Measurements from ENCODE around the gene STIL.

The STIL gene

GRCh38 chr1:47313915-47314664 lies at the start of gene STIL:
STIL (minus strand) TSS chr1:47314147; CDS start chr1:47310319, 3,828 bp downstream.
- Histone ChIP-seq H3K79me2 (ENCODE audit: insufficient read depth, low read length) (peaks cover 48% of the 10 kb centered on the region), H3K4me3 (ENCODE audit: low read depth in 1 of 2, low read length in 2 of 2) (peak within 1 kb of the TSS; percentile 53 to 84), H3K4me1 (ENCODE audit: insufficient read depth, low read length) (peaks cover 33% of the 10 kb centered on the region), H3K27ac (ENCODE audit: low read length) (peak within 1 kb of the TSS; percentile 89), H3K9ac (ENCODE audit: low read depth, low read length) (peak within 1 kb of the TSS; percentile 72), H2AFZ (ENCODE audit: low read depth, low read length) (peak within 1 kb of the TSS; percentile 76), H3K27me3 (ENCODE audit: insufficient read depth, low read length, poor library complexity) (no peaks in the 10 kb centered on the region), H3K36me3 (ENCODE audit: insufficient read depth, low read length) (peaks cover 29% of the 10 kb centered on the region), H3K9me3 (ENCODE audit: insufficient read depth, low read length, severe bottlenecking) (no peaks in the 10 kb centered on the region), H4K20me1 (ENCODE audit: insufficient read depth, low read length) (peaks cover 4% of the 10 kb centered on the region; the same call in 1 of the 2 replicates), H3K4me2 (ENCODE audit: insufficient read depth, low read length) (peak within 1 kb of the TSS; percentile 76)
- ATAC-seq (ENCODE audit: insufficient read depth, low read depth) (peak; percentile 92), DNase-seq (peak; percentile 99)
- TF ChIP-seq EZH2 (IDR thresholded peaks at IDR 0.05; ENCODE audit: borderline replicate concordance, low read depth, low read length, severe bottlenecking) = no peak
- TF ChIP-seq CTCF (IDR thresholded peaks at IDR 0.05; ENCODE audit: borderline replicate concordance, extremely low read depth, low read length, poor library complexity, severe bottlenecking) = peak; percentile 0

DNA sequence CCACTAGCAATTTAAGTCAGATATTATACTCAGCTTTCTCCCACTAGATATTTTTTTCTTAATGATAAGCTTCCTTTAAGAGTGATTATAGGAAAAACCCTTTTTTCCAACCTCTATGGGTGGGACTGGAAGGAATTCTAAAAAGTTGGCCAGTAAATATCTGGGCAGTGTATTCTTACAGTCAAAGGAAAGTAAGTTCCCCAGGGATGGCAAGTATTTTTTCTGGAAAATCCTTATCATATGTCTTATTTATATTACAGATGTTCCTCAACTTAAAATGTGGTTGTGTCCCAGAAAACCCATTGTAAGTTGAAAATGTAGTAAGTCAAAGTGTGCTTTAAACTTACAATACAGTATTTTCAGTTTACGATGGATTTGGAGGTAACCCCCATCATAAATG lies 48.9 kb upstream of the STIL start:
- no peak for TF ChIP-seq CTCF (IDR thresholded peaks at IDR 0.05; ENCODE audit: borderline replicate concordance, extremely low read depth, low read length, poor library complexity, severe bottlenecking)
- TF ChIP-seq EZH2 (IDR thresholded peaks at IDR 0.05; ENCODE audit: borderline replicate concordance, low read depth, low read length, severe bottlenecking) = no peak
- Histone ChIP-seq H3K36me3 (ENCODE audit: insufficient read depth, low read length) (peaks cover 10% of the 10 kb centered on the region; the same call in 1 of the 2 replicates), H3K4me3 (ENCODE audit: low read depth in 1 of 2, low read length in 2 of 2) (no peak overlapping the region), H3K79me2 (ENCODE audit: insufficient read depth, low read length) (peaks cover 75% of the 10 kb centered on the region), H3K4me1 (ENCODE audit: insufficient read depth, low read length) (peaks cover 8% of the 10 kb centered on the region), H2AFZ (ENCODE audit: low read depth, low read length) (no peak overlapping the region), H4K20me1 (ENCODE audit: insufficient read depth, low read length) (peaks cover 25% of the 10 kb centered on the region; the same call in 1 of the 2 replicates), H3K27ac (ENCODE audit: low read length) (no peak overlapping the region), H3K4me2 (ENCODE audit: insufficient read depth, low read length) (no peak overlapping the region), H3K27me3 (ENCODE audit: insufficient read depth, low read length, poor library complexity) (no peaks in the 10 kb centered on the region), H3K9ac (ENCODE audit: low read depth, low read length) (no peak overlapping the region), H3K9me3 (ENCODE audit: insufficient read depth, low read length, severe bottlenecking) (no peaks in the 10 kb centered on the region)
- ATAC-seq (ENCODE audit: insufficient read depth, low read depth) (no peak), DNase-seq (no peak)

- H3K36me3 ChIP-seq (ENCODE audit: insufficient read depth, low read length) = peaks cover 10% of the 10 kb centered on the region; the same call in 1 of the 2 replicates
- H3K4me3 ChIP-seq (ENCODE audit: low read depth in 1 of 2, low read length in 2 of 2) = no peak overlapping the region
- peaks cover 30% of the 10 kb centered on the region; the same call in 1 of the 2 replicates for H4K20me1 ChIP-seq (ENCODE audit: insufficient read depth, low read length)
- no peak overlapping the region for H2AFZ ChIP-seq (ENCODE audit: low read depth, low read length)
- peaks cover 79% of the 10 kb centered on the region for H3K79me2 ChIP-seq (ENCODE audit: insufficient read depth, low read length)
- H3K27ac ChIP-seq (ENCODE audit: low read length) = no peak overlapping the region
- no peak for TF ChIP-seq EZH2 (IDR thresholded peaks at IDR 0.05; ENCODE audit: borderline replicate concordance, low read depth, low read length, severe bottlenecking)
- TF ChIP-seq CTCF (IDR thresholded peaks at IDR 0.05; ENCODE audit: borderline replicate concordance, extremely low read depth, low read length, poor library complexity, severe bottlenecking) = no peak
- H3K9ac ChIP-seq (ENCODE audit: low read depth, low read length) = no peak overlapping the region
- no peaks in the 10 kb centered on the region for H3K9me3 ChIP-seq (ENCODE audit: insufficient read depth, low read length, severe bottlenecking)
- DNase-seq = no peak
- peaks cover 8% of the 10 kb centered on the region for H3K4me1 ChIP-seq (ENCODE audit: insufficient read depth, low read length)
- H3K27me3 ChIP-seq (ENCODE audit: insufficient read depth, low read length, poor library complexity) = no peaks in the 10 kb centered on the region
- no peak overlapping the region for H3K4me2 ChIP-seq (ENCODE audit: insufficient read depth, low read length)
- no peak for ATAC-seq (ENCODE audit: insufficient read depth, low read depth)
Observed at GRCh38 chr1:47361380-47361779, 47.4 kb upstream of the STIL start.

All from DND-41 (cell line).